ENCODE results near the gene GNA12. TPM values are rescaled to one million over a fixed set of nuclear protein-coding genes. Genes with fewer than 3 reads are reported as not detected.

GNA12 gene
- total RNA-seq, 6 experiments from 2014 or later = 10.3 to 32.1 (median 14.1) TPM

- Histone ChIP-seq H3K9me3 (no peaks in the 10 kb centered on the region), H3K27ac (no peak overlapping the region), H3K4me3 (no peak overlapping the region), H3K36me3 (no peaks in the 10 kb centered on the region), H3K4me1 (no peaks in the 10 kb centered on the region), H3K27me3 (no peaks in the 10 kb centered on the region)
- DNase-seq (no peak), ATAC-seq (no peak)
- TF ChIP-seq POLR2A (IDR thresholded peaks at IDR 0.05) (no peak), CTCF (IDR thresholded peaks at IDR 0.05) (no peak)
- intact Hi-C loops (cut with DNase I) = no loop called here
Measured at GRCh38 chr7:2755531-2755930, 88.6 kb downstream of the GNA12 start.

- intact Hi-C loops (cut with DNase I) = no loop called here
- TF ChIP-seq POLR2A (IDR thresholded peaks at IDR 0.05) = no peak
- TF ChIP-seq CTCF (IDR thresholded peaks at IDR 0.05) = no peak
- WGBS (ENCODE audit: insufficient coverage, low coverage, low lambda C conversion rate, missing lambda C conversion rate) = 88% methylated on average over 8 of the region's 10 CpGs
- Histone ChIP-seq H3K27me3 (no peaks in the 10 kb centered on the region), H3K4me1 (no peaks in the 10 kb centered on the region), H3K9me3 (no peaks in the 10 kb centered on the region), H3K27ac (no peak overlapping the region), H3K4me3 (no peak overlapping the region), H3K36me3 (no peaks in the 10 kb centered on the region)
- DNase-seq (no peak), ATAC-seq (no peak)
Measured at GRCh38 chr7:2754912-2755311, 89.2 kb downstream of the GNA12 start.

GRCh38 chr7:2754086-2754485 lies 90.0 kb downstream of the GNA12 start:
- intact Hi-C loops (cut with DNase I) = no loop called here
- no peak overlapping the region for H3K4me3 ChIP-seq
- no peaks in the 10 kb centered on the region for H3K4me1 ChIP-seq
- H3K27ac ChIP-seq = no peak overlapping the region
- H3K9me3 ChIP-seq = no peaks in the 10 kb centered on the region
- H3K36me3 ChIP-seq = no peaks in the 10 kb centered on the region
- TF ChIP-seq CTCF (IDR thresholded peaks at IDR 0.05) = no peak
- no peak for TF ChIP-seq POLR2A (IDR thresholded peaks at IDR 0.05)
- H3K27me3 ChIP-seq = no peaks in the 10 kb centered on the region
- ATAC-seq = no peak
- 80% methylated on average over 5 of the region's 5 CpGs for WGBS (ENCODE audit: insufficient coverage, low coverage, low lambda C conversion rate, missing lambda C conversion rate)
- DNase-seq = no peak

- intact Hi-C loops (cut with DNase I) = no loop called here
- TF ChIP-seq CTCF (IDR thresholded peaks at IDR 0.05) (no peak), POLR2A (IDR thresholded peaks at IDR 0.05) (no peak)
Measured at GRCh38 chr7:2753148-2753547, 91.0 kb downstream of the GNA12 start.

GRCh38 chr7:2751086-2751485 lies 93.0 kb downstream of the GNA12 start:
- no peak for ATAC-seq
- TF ChIP-seq CTCF (IDR thresholded peaks at IDR 0.05) = no peak
- TF ChIP-seq POLR2A (IDR thresholded peaks at IDR 0.05) = no peak
- Histone ChIP-seq H3K27ac (no peak overlapping the region), H3K4me3 (no peak overlapping the region), H3K4me1 (no peaks in the 10 kb centered on the region), H3K36me3 (no peaks in the 10 kb centered on the region), H3K9me3 (no peaks in the 10 kb centered on the region), H3K27me3 (no peaks in the 10 kb centered on the region)
- 70% methylated on average over 3 of the region's 5 CpGs for WGBS (ENCODE audit: insufficient coverage, low coverage, low lambda C conversion rate, missing lambda C conversion rate)
- intact Hi-C loops (cut with DNase I) = no loop called here
- DNase-seq = no peak

More at GRCh38 chr7:2753148-2753547, 91.0 kb downstream of the GNA12 start:
- ATAC-seq (no peak), DNase-seq (no peak)
- Histone ChIP-seq H3K27me3 (no peaks in the 10 kb centered on the region), H3K9me3 (no peaks in the 10 kb centered on the region), H3K4me1 (no peaks in the 10 kb centered on the region), H3K36me3 (no peaks in the 10 kb centered on the region), H3K27ac (no peak overlapping the region), H3K4me3 (no peak overlapping the region)
- WGBS (ENCODE audit: insufficient coverage, low coverage, low lambda C conversion rate, missing lambda C conversion rate) = 100% methylated on average over 2 of the region's 3 CpGs

Measured in right lobe of liver (tissue), 6 donors.